Neural progenitor cell (in vitro differentiated cells): Measurements from ENCODE around the gene RHBDD1. TPM values are rescaled to one million over a fixed set of nuclear protein-coding genes. Genes with fewer than 3 reads are reported as not detected.

Source experiments
- DNase-seq: peaks from one replicate; pipeline ENCODE4 v3.0.0-alpha.2; 2016; ENCODE audit warnings: low spot score
- H2AFZ ChIP-seq: fragments of 200-600 bp; sonication (generic); replicated peaks from 2 replicates; pipeline ENCODE4 v1.6.1; 2016; ENCODE audit warnings: antibody characterized with exemption
- H3F3A ChIP-seq: fragments of 200-600 bp; sonication (generic); 2 replicates; pipeline ENCODE4 v1.6.1; 2016; ENCODE audit warnings: antibody characterized with exemption, low read depth
- H3K27ac ChIP-seq: fragments of 200-600 bp; sonication (generic); 2 replicates; pipeline ENCODE4 v1.5.1; 2016; ENCODE audit warnings: mild to moderate bottlenecking
- H3K27me3 ChIP-seq: fragments of 200-600 bp; sonication (generic); 2 replicates; pipeline ENCODE4 v1.6.1; 2016; ENCODE audit warnings: mild to moderate bottlenecking, moderate library complexity
- H3K36me3 ChIP-seq: fragments of 200-600 bp; sonication (generic); 2 replicates; pipeline ENCODE4 v1.5.1; 2016
- H3K4me1 ChIP-seq: fragments of 200-600 bp; sonication (generic); 2 replicates; pipeline ENCODE4 v1.6.1; 2016; ENCODE audit warnings: mixed run types
- H3K4me2 ChIP-seq: fragments of 200-600 bp; sonication (generic); 2 replicates; pipeline ENCODE4 v1.6.1; 2016
- H3K4me3 ChIP-seq: fragments of 200-600 bp; sonication (generic); 2 replicates; pipeline ENCODE4 v1.5.1; 2016
- H3K79me2 ChIP-seq: fragments of 200-600 bp; sonication (generic); 2 replicates; pipeline ENCODE4 v1.6.1; 2016; ENCODE audit warnings: low read depth
- H3K9ac ChIP-seq: fragments of 200-600 bp; sonication (generic); 2 replicates; pipeline ENCODE4 v1.6.1; 2016
- H3K9me3 ChIP-seq: fragments of 200-600 bp; sonication (generic); 2 replicates; pipeline ENCODE4 v1.5.1; 2016; ENCODE audit warnings: low read depth
- H4K20me1 ChIP-seq: fragments of 200-600 bp; sonication (generic); 2 replicates; pipeline ENCODE4 v1.6.1; 2016; ENCODE audit warnings: low read depth
- H3K27ac Mint-ChIP-seq: 3 replicates; pipeline ENCODE4 v1.8.0; 2021; ENCODE audit warnings: mixed read lengths
- H3K27me3 Mint-ChIP-seq: 2 replicates; pipeline ENCODE4 v1.8.0; 2022; ENCODE audit warnings: low read depth, mild to moderate bottlenecking, inconsistent platforms, moderate library complexity, mixed read lengths; ENCODE audit not compliant: insufficient read depth
- H3K36me3 Mint-ChIP-seq: 3 replicates; pipeline ENCODE4 v1.8.0; 2021; ENCODE audit warnings: mixed read lengths
- H3K4me1 Mint-ChIP-seq: 3 replicates; pipeline ENCODE4 v1.8.0; 2021; ENCODE audit warnings: mixed read lengths
- H3K4me3 Mint-ChIP-seq: 3 replicates; pipeline ENCODE4 v1.8.0; 2021; ENCODE audit warnings: mild to moderate bottlenecking, moderate library complexity, mixed read lengths
- H3K9me3 Mint-ChIP-seq: 3 replicates; pipeline ENCODE4 v1.8.0; 2020; ENCODE audit warnings: mixed read lengths
- EZH2 ChIP-seq: fragments of 200-600 bp; sonication (generic); IDR thresholded peaks from 2 replicates; pipeline ENCODE4 v1.6.1; 2017; ENCODE audit warnings: antibody characterized with exemption, mild to moderate bottlenecking, moderate library complexity
- EZH2phosphoT487 ChIP-seq: fragments of 200-600 bp; sonication (generic); IDR thresholded peaks from 2 replicates; pipeline ENCODE4 v1.6.1; 2017; ENCODE audit warnings: antibody characterized with exemption
- total RNA-seq: library from RNA; depleted of rRNA; stranded (reverse); fragments of >200 nt; gene quantifications from 2 replicates; pipeline ENCODE4 v1.2.3, GENCODE V29; 2015; ENCODE audit warnings: low replicate concordance
- TF ChIP-seq, protein P1 (sequence below): fragments of 200-600 bp; sonication (generic); IDR thresholded peaks from 2 replicates; pipeline ENCODE4 v1.5.1; 2017; ENCODE audit warnings: antibody characterized with exemption, mild to moderate bottlenecking

Gene RHBDD1
- total RNA-seq, 1 donor from 2014 or later = 15.1 TPM

DNA sequence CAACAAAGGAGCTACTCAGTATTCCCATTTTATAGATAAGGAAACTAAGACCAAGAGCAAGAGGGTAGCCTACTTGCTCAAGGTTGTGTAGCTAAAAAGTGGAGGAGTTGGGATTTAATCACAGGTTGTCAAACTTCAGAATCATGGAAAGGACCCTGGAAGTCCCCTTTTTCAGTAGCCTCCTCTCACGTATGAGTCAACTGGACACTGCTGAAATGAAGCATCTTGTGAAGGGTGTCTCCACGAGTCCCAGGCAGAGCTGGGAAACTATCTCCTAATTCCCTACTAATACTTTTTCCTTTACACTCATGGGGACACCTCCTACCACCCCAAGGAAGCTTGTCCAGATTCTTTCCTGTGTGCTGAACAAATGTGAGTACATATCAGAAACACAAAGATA lies 155.8 kb downstream of the RHBDD1 start:
- Mint-ChIP-seq H3K9me3 (no peaks in the 10 kb centered on the region), H3K36me3 (no peaks in the 10 kb centered on the region), H3K27ac (no peak overlapping the region), H3K27me3 (no peaks in the 10 kb centered on the region), H3K4me1 (peaks cover 2% of the 10 kb centered on the region), H3K4me3 (no peak overlapping the region)
- Histone ChIP-seq H3K4me3 (no peak overlapping the region), H3K27ac (no peak overlapping the region), H3K27me3 (no peaks in the 10 kb centered on the region), H3K79me2 (no peaks in the 10 kb centered on the region), H2AFZ (no peak overlapping the region), H3K9ac (no peak overlapping the region), H3K9me3 (no peaks in the 10 kb centered on the region), H4K20me1 (no peaks in the 10 kb centered on the region), H3K36me3 (no peaks in the 10 kb centered on the region), H3F3A (no peaks in the 10 kb centered on the region), H3K4me1 (peaks cover 8% of the 10 kb centered on the region), H3K4me2 (no peak overlapping the region)
- no peak for TF ChIP-seq EZH2phosphoT487
- TF ChIP-seq, protein P1, sequence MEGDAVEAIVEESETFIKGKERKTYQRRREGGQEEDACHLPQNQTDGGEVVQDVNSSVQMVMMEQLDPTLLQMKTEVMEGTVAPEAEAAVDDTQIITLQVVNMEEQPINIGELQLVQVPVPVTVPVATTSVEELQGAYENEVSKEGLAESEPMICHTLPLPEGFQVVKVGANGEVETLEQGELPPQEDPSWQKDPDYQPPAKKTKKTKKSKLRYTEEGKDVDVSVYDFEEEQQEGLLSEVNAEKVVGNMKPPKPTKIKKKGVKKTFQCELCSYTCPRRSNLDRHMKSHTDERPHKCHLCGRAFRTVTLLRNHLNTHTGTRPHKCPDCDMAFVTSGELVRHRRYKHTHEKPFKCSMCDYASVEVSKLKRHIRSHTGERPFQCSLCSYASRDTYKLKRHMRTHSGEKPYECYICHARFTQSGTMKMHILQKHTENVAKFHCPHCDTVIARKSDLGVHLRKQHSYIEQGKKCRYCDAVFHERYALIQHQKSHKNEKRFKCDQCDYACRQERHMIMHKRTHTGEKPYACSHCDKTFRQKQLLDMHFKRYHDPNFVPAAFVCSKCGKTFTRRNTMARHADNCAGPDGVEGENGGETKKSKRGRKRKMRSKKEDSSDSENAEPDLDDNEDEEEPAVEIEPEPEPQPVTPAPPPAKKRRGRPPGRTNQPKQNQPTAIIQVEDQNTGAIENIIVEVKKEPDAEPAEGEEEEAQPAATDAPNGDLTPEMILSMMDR = no peak
- TF ChIP-seq EZH2 = no peak
- DNase-seq = no peak

DNA sequence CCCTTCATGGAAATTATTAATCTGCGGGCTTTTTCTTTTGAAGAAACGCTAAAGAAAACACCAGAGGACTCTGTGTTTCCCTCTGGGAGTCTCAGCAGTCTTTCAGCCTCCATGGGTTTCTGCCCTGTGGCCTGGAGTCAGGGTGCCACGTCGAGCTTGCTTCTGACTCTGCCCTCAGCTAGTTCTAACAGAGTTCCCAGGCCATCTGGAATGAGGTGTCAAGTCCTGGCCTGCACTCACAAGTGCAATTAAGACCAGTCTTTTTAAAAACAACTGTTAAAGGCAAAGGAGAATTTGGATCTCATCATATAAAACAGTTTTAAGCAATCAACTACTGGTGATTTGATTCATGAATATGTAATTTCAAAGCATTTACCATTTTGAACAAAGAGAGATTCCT lies 157.3 kb downstream of the RHBDD1 start:
- Mint-ChIP-seq H3K27ac (no peak overlapping the region), H3K4me1 (peaks cover under 1% of the 10 kb centered on the region), H3K36me3 (no peaks in the 10 kb centered on the region), H3K4me3 (no peak overlapping the region), H3K9me3 (no peaks in the 10 kb centered on the region), H3K27me3 (no peaks in the 10 kb centered on the region)
- no peaks in the 10 kb centered on the region for H3F3A ChIP-seq
- no peak overlapping the region for H2AFZ ChIP-seq
- TF ChIP-seq, protein P1 = no peak
- no peaks in the 10 kb centered on the region for H4K20me1 ChIP-seq
- H3K4me1 ChIP-seq = peaks cover 4% of the 10 kb centered on the region
- no peak overlapping the region for H3K4me2 ChIP-seq
- no peaks in the 10 kb centered on the region for H3K36me3 ChIP-seq
- H3K79me2 ChIP-seq = no peaks in the 10 kb centered on the region
- DNase-seq = no peak
- H3K27me3 ChIP-seq = no peaks in the 10 kb centered on the region
- H3K4me3 ChIP-seq = no peak overlapping the region
- H3K9ac ChIP-seq = no peak overlapping the region
- no peak overlapping the region for H3K27ac ChIP-seq
- H3K9me3 ChIP-seq = no peaks in the 10 kb centered on the region

DNA sequence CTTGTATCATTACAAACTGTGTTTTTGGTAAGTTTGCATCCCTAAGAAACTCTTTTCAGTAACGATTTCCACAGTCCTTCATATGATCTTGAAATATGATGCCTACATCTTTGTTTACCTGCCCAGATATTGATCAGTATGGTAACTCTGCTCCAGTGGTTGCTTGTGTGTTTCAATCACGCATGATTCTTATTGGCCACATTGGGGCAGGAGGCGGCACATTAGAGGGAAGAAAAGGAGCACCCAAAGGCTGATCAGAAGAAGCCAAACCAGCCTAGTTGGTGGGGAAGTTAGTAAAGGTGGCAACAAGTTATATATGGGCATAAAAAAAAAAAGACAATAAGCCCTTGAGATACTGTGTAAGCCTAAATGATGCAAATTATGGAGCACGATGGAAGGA lies 158.9 kb downstream of the RHBDD1 start:
- DNase-seq = peak; percentile 11
- Mint-ChIP-seq H3K9me3 (no peaks in the 10 kb centered on the region), H3K4me1 (no peaks in the 10 kb centered on the region), H3K27ac (no peak overlapping the region), H3K27me3 (no peaks in the 10 kb centered on the region), H3K36me3 (peaks cover 2% of the 10 kb centered on the region), H3K4me3 (no peak overlapping the region)
- TF ChIP-seq EZH2phosphoT487 (no peak), EZH2 (no peak)
- TF ChIP-seq, protein P1 = peak; percentile 43
- Histone ChIP-seq H3K79me2 (no peaks in the 10 kb centered on the region), H3K4me3 (no peak overlapping the region), H3K9ac (no peak overlapping the region), H2AFZ (no peak overlapping the region), H3K9me3 (no peaks in the 10 kb centered on the region), H3K27ac (no peak overlapping the region), H3K4me2 (no peak overlapping the region), H4K20me1 (no peaks in the 10 kb centered on the region), H3K36me3 (no peaks in the 10 kb centered on the region), H3F3A (no peaks in the 10 kb centered on the region), H3K4me1 (no peaks in the 10 kb centered on the region), H3K27me3 (no peaks in the 10 kb centered on the region)

DNA sequence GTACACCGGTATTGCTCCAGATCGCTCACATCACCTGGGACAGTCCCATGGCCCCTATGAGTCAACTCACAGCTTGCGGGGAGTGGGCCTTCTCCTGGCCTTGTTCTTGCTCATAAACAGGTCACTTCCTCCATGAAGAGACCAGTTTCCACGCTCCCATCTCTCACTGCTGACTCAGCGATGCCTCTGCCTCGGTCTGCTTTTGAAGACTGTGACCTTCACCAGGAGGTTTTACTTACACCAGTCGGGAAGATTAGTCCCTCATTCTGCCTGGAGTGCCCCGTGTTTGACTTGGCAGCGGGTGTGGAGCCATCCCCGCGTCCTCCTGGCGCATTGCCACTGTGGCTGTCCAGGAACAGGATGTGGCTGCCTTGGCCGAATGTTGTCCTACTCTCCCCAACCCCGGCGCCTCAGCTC lies 159.8 kb downstream of the RHBDD1 start:
- H3K4me1 Mint-ChIP-seq = no peaks in the 10 kb centered on the region
- no peaks in the 10 kb centered on the region for H4K20me1 ChIP-seq
- no peak for TF ChIP-seq EZH2
- TF ChIP-seq, protein P1 = no peak
- TF ChIP-seq EZH2phosphoT487 = no peak
- no peak overlapping the region for H3K4me3 ChIP-seq
- H2AFZ ChIP-seq = no peak overlapping the region
- no peaks in the 10 kb centered on the region for H3K79me2 ChIP-seq
- no peaks in the 10 kb centered on the region for H3K9me3 Mint-ChIP-seq
- no peaks in the 10 kb centered on the region for H3K4me1 ChIP-seq
- H3F3A ChIP-seq = no peaks in the 10 kb centered on the region
- no peak overlapping the region for H3K9ac ChIP-seq
- no peak overlapping the region for H3K4me3 Mint-ChIP-seq
- H3K9me3 ChIP-seq = no peaks in the 10 kb centered on the region
- no peaks in the 10 kb centered on the region for H3K27me3 ChIP-seq
- no peaks in the 10 kb centered on the region for H3K36me3 ChIP-seq
- no peak overlapping the region for H3K4me2 ChIP-seq
- no peak for DNase-seq
- no peak overlapping the region for H3K27ac Mint-ChIP-seq
- H3K27me3 Mint-ChIP-seq = no peaks in the 10 kb centered on the region
- no peak overlapping the region for H3K27ac ChIP-seq
- peaks cover 7% of the 10 kb centered on the region for H3K36me3 Mint-ChIP-seq
